Small intestine (tissue), 16 donors: ENCODE results near the gene CARMIL3. TPM values are rescaled to one million over a fixed set of nuclear protein-coding genes. Genes with fewer than 3 reads are reported as not detected.
A peak's percentile ranks its signal among the peaks of the same experiment; 100 is the strongest.
"Not testable (repeated sequence)": the region's sequence is repeated elsewhere in the genome, so short reads cannot be mapped to it uniquely, and the experiment has no call there.

Experiments used
- DNase-seq, 2 donors: peaks; one replicate each; pipeline versions ENCODE4 v3.0.0 to v3.0.0-alpha.2; 2013
- FAIRE-seq: peaks from 2 replicates; lab custom pipeline; 2012; peaks lifted over from hg19 to GRCh38; lab: Jason Lieb, UNC
- H3K27ac ChIP-seq, 3 donors: one replicate each; pipeline ENCODE4 v1.5.1; 2013; ENCODE audit warnings: low read length in 2 of 3, mild to moderate bottlenecking in 2 of 3, control low read depth in 1 of 3, inconsistent platforms in 1 of 3, low read depth in 1 of 3, moderate library complexity in 1 of 3
- H3K27me3 ChIP-seq, 3 donors: one replicate each; pipeline ENCODE4 v1.6.1; 2013; ENCODE audit warnings: low read length in 3 of 3, inconsistent platforms in 1 of 3; ENCODE audit not compliant: control insufficient read depth in 3 of 3, insufficient read depth in 3 of 3
- H3K36me3 ChIP-seq, 3 donors: one replicate each; pipeline ENCODE4 v1.6.1; 2013; ENCODE audit warnings: low read length in 3 of 3, inconsistent platforms in 1 of 3, low read depth in 1 of 3, mild to moderate bottlenecking in 1 of 3, moderate library complexity in 1 of 3; ENCODE audit not compliant: control insufficient read depth in 3 of 3, insufficient read depth in 2 of 3
- H3K4me1 ChIP-seq, 3 donors: one replicate each; pipeline ENCODE4 v1.6.1; 2013; ENCODE audit warnings: low read length in 2 of 3, inconsistent platforms in 1 of 3, low read depth in 1 of 3, mild to moderate bottlenecking in 1 of 3, moderate library complexity in 1 of 3; ENCODE audit not compliant: control insufficient read depth in 3 of 3, insufficient read depth in 2 of 3
- H3K4me3 ChIP-seq, 3 donors: one replicate each; pipeline ENCODE4 v1.5.1; 2013; ENCODE audit warnings: low read length in 3 of 3, control low read depth in 1 of 3, inconsistent platforms in 1 of 3, low read depth in 1 of 3, mild to moderate bottlenecking in 1 of 3, moderate library complexity in 1 of 3
- H3K9me3 ChIP-seq, 2 donors: one replicate each; pipeline ENCODE4 v1.6.1; 2013; ENCODE audit warnings: low read depth in 1 of 2, low read length in 1 of 2; ENCODE audit not compliant: control insufficient read depth in 2 of 2, insufficient read depth in 1 of 2
- WGBS, 3 donors: extraction: QIAGEN DNeasy Blood & Tissue Kit; methylation state at CpG; one replicate each; pipeline ENCODE4 v1.1.7; 2013; 5-methylcytosine and 5-hydroxymethylcytosine counted together
- long read RNA-seq, 10 donors: transcript quantifications; one replicate each; lab custom pipeline, GENCODE V29; 2026
- polyA plus RNA-seq, 4 donors: library from polyadenylated mRNA; stranded (reverse) in 3 of 4; unstranded in 1 of 4; fragments of 200-250 nt in 3 of 4; fragments of 120-200 nt in 1 of 4; gene quantifications; one replicate each; pipeline versions ENCODE4 v1.2.1 to v1.2.3, GENCODE V29; 2013
- donor health status: healthy with polysubstance abuse.
- donor health status: control.
- donor health status: control.
- donor health status: Bipolar disorder and iron deficiency.
- donor health status: healthy.

The CARMIL3 gene, protein sequence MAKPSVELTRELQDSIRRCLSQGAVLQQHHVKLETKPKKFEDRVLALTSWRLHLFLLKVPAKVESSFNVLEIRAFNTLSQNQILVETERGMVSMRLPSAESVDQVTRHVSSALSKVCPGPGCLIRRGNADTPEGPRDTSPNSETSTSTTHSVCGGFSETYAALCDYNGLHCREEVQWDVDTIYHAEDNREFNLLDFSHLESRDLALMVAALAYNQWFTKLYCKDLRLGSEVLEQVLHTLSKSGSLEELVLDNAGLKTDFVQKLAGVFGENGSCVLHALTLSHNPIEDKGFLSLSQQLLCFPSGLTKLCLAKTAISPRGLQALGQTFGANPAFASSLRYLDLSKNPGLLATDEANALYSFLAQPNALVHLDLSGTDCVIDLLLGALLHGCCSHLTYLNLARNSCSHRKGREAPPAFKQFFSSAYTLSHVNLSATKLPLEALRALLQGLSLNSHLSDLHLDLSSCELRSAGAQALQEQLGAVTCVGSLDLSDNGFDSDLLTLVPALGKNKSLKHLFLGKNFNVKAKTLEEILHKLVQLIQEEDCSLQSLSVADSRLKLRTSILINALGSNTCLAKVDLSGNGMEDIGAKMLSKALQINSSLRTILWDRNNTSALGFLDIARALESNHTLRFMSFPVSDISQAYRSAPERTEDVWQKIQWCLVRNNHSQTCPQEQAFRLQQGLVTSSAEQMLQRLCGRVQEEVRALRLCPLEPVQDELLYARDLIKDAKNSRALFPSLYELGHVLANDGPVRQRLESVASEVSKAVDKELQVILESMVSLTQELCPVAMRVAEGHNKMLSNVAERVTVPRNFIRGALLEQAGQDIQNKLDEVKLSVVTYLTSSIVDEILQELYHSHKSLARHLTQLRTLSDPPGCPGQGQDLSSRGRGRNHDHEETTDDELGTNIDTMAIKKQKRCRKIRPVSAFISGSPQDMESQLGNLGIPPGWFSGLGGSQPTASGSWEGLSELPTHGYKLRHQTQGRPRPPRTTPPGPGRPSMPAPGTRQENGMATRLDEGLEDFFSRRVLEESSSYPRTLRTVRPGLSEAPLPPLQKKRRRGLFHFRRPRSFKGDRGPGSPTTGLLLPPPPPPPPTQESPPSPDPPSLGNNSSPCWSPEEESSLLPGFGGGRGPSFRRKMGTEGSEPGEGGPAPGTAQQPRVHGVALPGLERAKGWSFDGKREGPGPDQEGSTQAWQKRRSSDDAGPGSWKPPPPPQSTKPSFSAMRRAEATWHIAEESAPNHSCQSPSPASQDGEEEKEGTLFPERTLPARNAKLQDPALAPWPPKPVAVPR (N-terminal part only)
- 1 to 10 TPM in 2 of 4 donors, under 1 TPM in 2; 0.81 to 1.4 (median 1.1) TPM for polyA plus RNA-seq
- long read RNA-seq, donor 1: 0 reads
- long read RNA-seq, donor 2: 0 reads
- long read RNA-seq, donor 3: 0 reads
- long read RNA-seq, donor 4: 0 reads
- long read RNA-seq, donor 5: 0 reads
- long read RNA-seq, donor 6: 0 reads
- long read RNA-seq, donor 7: 0 reads
- long read RNA-seq, donor 8: 0 reads
- long read RNA-seq, donor 9, partial matches to known transcripts: 18 of 48 reads
- long read RNA-seq, donor 9, other reads (novel, unspliced or antisense): 30 of 48 reads
- long read RNA-seq, donor 10: 0 reads

DNA sequence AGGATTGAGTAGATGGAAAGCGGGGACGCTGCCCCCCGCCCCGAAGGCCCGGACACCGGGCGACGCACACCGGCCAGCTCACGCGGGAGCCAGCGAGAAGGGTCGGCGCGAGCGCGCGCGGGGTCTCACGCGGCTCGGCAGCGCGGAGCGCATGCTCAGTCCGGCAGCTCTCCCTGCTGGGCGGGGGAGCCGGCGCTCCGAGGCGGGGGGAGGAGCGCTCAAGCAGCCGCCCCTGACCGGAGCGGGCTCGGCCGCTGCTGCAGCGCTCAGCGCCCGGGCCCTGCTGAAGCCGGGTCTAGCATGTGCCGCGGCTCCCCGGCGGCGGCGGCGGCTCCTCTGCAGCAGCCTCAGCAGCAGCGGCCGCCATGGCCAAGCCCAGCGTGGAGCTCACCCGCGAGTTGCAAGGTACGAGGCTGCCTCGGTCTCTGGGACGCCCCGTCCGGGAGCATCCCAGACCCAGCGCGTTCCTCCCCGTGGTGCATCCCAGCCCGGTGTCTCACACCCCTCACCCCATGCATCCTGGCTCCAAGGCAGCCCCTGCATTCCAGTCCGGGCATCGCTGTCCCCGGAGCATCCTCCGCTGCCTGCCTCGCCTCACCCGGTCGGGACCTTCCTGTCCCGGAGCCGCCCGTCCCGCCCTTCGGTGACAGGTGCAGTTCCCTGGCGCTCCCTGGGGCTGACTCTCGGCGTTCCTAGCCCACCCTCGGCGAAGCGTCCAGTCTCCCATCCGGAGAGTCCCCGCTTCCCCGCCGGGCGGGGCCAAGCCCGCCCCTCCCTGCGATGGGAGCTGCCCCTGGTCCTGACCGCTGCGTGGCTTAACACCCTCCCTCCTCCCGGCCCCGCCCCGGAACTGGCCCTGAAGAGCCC is at the start of gene CARMIL3:
CARMIL3 (plus strand) TSS at position 221 of the 867 bp plus-strand sequence; CDS start at position 366, 145 bp downstream.
- Histone ChIP-seq H3K4me1 (peaks cover 0 to 15% (median 2%) of the 10 kb centered on the region in 3 donors), H3K4me3 (peak within 1 kb of the TSS; percentile 55 to 68 (median 58)), H3K9me3 (no peaks in the 10 kb centered on the region), H3K36me3 (no peaks in the 10 kb centered on the region), H3K27me3 (peaks cover 0 to 7% (median 0%) of the 10 kb centered on the region in 3 donors), H3K27ac (peak within 1 kb of the TSS in 2 of 3 donors; percentile 32 to 46)
- FAIRE-seq: no peak
- WGBS, 3 donors: 0 to 1% (median 0%) methylated on average over 46 to 92 of the region's 92 CpGs
- peak; percentile 64 to 85 for DNase-seq

DNA sequence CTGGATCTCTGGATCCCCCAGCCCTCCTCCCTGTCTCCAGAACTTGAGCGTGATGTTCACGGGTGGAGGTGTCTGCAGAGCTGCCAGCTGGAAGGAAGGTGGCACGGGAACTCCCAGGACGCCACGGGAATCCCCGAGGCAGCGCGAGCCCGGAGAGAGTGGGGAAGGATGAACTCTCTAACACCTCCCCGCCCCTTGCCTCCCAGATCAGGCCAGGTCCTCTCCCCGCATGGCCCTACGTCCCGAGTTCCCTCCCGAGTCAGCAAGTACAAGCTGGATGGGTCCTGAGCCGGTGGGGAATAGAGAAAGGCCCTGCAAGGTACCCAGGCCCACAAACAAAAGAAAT is 45.4 kb upstream of the CARMIL3 start:
- FAIRE-seq, H3K9me3 ChIP-seq, DNase-seq, H3K4me1 ChIP-seq, H3K27ac ChIP-seq, H3K27me3 ChIP-seq, H3K36me3 ChIP-seq: not testable (repeated sequence)
- 0 to 3% (median 0%) methylated on average over 1 to 5 of the region's 15 CpGs for WGBS, 3 donors
- H3K4me3 ChIP-seq: peak overlapping the region in 2 of 3 donors; percentile 29 to 34

DNA sequence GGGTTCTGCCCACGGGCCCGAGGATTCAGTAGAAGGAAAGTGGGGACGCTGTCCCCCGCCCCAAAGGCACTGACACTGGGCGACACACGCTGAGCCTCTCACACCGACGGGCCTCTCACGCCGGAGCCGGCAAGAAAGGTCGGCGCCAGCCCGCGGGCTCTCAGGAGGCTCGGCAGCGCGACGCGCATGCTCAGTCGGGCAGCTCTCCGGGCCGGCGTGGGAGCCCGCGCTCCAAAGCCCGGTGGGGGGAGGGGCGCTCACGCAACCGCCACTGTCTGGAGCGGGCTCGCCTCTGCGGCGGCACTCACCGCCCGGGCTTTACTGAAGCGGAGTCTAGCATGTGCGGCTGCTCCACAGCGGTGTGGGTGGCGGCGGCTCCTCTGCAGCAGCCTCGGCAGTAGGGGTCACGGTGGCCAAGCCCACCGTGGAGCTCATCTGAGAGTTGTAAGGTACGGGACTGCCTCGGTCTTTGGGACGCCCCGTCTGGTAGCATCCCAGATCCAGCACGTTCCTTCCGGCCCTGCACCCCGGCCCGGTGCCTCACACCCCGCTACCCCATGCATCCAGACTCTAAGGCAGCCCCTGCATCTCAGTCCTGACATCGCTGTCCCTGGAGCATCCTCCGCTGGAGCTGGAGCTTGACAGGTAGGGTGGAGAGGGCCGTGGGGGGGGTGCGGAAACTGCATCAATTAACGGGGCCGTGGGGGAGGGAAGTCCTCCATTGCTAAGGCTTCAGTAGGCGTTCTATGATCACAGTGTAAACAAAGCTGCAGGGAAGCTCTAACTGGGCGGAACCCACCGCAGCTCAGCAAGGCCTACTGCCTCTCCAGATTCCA is 44.8 kb upstream of the CARMIL3 start:
- not testable (repeated sequence) for H3K27me3 ChIP-seq, H3K27ac ChIP-seq, FAIRE-seq, H3K4me1 ChIP-seq, H3K9me3 ChIP-seq, H3K36me3 ChIP-seq
- DNase-seq: peak in 1 of 2 donors; percentile 51
- 1 to 4% (median 3%) methylated on average over 28 to 53 of the region's 62 CpGs for WGBS, 3 donors
- peak overlapping the region in 2 of 3 donors; percentile 29 to 34 for H3K4me3 ChIP-seq

DNA sequence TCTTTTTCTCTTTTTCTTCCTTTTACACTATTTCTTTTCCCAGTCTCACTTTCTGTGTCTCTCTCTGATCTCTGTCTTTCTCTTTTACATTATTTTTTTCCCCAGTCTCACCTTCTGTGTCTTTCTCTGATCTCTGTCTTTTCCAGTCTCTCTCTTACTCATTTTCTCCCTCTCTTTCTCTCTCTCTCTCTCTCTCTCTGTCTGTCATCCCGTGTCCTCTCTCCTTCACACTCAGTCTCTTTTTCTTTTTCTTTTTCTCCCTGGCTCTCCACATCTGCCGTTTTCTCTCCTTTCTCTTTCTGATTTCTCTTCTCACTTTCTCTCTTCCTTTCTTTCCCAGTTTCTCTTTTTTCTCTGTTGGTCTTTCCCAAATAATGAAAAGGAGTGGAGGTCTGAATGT is 40.8 kb upstream of the CARMIL3 start:
- no peak for FAIRE-seq
- 66 to 75% (median 70%) methylated on average over 2 of the region's 2 CpGs for WGBS, 3 donors
- no peaks in the 10 kb centered on the region for H3K4me1 ChIP-seq
- DNase-seq: no peak
- no peak overlapping the region for H3K4me3 ChIP-seq
- no peak overlapping the region for H3K27ac ChIP-seq
- H3K9me3 ChIP-seq: no peaks in the 10 kb centered on the region
- no peaks in the 10 kb centered on the region for H3K36me3 ChIP-seq
- no peaks in the 10 kb centered on the region for H3K27me3 ChIP-seq

DNA sequence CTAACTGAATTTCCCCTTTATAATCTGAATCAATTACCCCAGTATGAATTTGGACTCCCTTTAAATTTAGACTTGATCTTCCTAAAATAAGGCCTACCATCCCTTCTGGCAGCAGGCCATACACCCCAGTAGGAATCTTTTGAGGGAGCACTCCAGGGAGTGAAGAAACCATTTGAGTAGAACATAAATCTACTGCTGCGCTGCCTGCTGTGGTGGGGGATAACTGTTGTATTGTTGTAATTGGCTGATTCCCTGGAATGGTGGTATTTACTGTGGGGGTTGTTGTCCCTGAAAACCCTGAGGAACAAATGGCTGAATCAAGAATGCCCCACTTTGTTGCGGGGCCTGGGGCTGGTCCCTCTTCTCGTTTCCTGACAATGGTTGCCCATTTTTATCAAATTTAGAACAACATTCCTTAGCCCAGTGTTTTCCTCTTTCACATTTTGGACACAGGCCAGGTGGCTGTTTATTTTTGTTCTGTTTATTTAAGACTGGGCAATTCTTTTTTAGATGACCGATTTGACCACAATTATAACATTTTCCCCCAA is 39.0 kb upstream of the CARMIL3 start:
- H3K4me1 ChIP-seq, H3K27ac ChIP-seq, H3K27me3 ChIP-seq, DNase-seq, H3K4me3 ChIP-seq, FAIRE-seq, H3K9me3 ChIP-seq, H3K36me3 ChIP-seq: not testable (repeated sequence)
- WGBS, 3 donors: 52 to 78% (median 77%) methylated on average over 4 of the region's 4 CpGs

DNA sequence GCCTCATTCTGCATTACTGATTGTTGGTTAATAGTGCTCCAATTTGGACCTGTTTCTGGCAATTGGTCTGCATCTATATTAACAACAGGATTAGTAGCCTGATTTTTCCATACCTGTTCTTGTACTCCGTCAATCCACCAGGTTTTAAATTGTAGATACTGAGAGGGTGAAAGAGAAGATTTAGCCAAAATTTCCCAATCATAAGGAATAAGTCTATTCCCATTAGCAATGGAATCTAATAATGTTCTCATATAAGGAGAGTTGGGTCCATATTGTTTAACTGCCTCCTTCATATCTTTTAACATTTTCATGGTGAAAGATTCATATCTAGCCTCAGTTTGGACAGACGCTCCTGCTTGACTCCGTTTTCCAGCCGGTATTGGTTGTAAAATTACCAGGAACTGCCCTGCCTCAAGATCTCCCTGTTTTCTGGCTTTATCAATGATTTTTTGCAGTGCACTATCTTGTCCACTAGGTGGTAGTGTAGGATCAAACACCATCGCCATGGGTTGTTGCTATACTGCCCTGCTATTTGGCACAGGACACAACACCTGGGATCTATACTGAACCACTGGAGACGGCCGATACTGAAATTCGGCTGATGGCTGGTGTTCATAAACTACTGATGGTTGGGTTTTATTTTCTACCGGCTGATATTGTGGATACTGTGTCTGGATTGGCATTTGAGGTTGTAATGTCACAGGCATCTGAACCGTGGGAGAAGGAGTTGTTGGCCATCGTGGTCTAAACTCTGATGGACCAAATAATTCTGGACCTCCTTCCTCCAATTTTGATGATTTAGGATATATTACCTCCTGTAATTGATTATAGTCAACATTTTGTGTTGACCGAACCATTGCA is 37.9 kb upstream of the CARMIL3 start:
- no peak for FAIRE-seq
- 25 to 30% (median 25%) methylated on average over 12 of the region's 12 CpGs for WGBS, 3 donors
- peak; percentile 87 to 88 for DNase-seq
- Histone ChIP-seq H3K27ac (no peak overlapping the region), H3K4me1 (no peaks in the 10 kb centered on the region), H3K36me3 (no peaks in the 10 kb centered on the region), H3K4me3 (no peak overlapping the region), H3K27me3 (no peaks in the 10 kb centered on the region), H3K9me3 (no peaks in the 10 kb centered on the region)
